Endodermal cell (in vitro differentiated cells): ENCODE data around the gene RCVRN. TPM values are rescaled to one million over a fixed set of nuclear protein-coding genes. Genes with fewer than 3 reads are reported as not detected.

Experiments used
- DNase-seq: peaks from one replicate; pipeline ENCODE4 v3.0.0-alpha.2; 2017
- H3K27ac ChIP-seq: 2 replicates; pipeline ENCODE4 v1.5.1; 2013; ENCODE audit warnings: mild to moderate bottlenecking, low read depth, low read length, moderate library complexity
- H3K27me3 ChIP-seq: 2 replicates; pipeline ENCODE4 v1.6.1; 2013; ENCODE audit warnings: mild to moderate bottlenecking, low read length, moderate library complexity; ENCODE audit not compliant: insufficient read depth, control insufficient read depth, poor library complexity, severe bottlenecking
- H3K36me3 ChIP-seq: 2 replicates; pipeline ENCODE4 v1.7.0; 2013; ENCODE audit warnings: mild to moderate bottlenecking, low read length, moderate library complexity; ENCODE audit not compliant: control insufficient read depth, insufficient read depth
- H3K4me1 ChIP-seq: one replicate; pipeline ENCODE4 v1.7.0; 2013; ENCODE audit warnings: low read length; ENCODE audit not compliant: control insufficient read depth, insufficient read depth
- H3K4me3 ChIP-seq: 2 replicates; pipeline ENCODE4 v1.5.1; 2013; ENCODE audit warnings: mild to moderate bottlenecking, low read length, moderate library complexity
- H3K9ac ChIP-seq: 2 replicates; pipeline ENCODE4 v1.6.1; 2013; ENCODE audit warnings: mild to moderate bottlenecking, low read length, moderate library complexity; ENCODE audit not compliant: poor library complexity, severe bottlenecking; ENCODE audit errors: extremely low read depth
- H3K9me3 ChIP-seq: 2 replicates; pipeline ENCODE4 v1.6.1; 2013; ENCODE audit warnings: mild to moderate bottlenecking, low read length, moderate library complexity; ENCODE audit not compliant: control insufficient read depth
- H3K27ac Mint-ChIP-seq: 2 replicates; pipeline ENCODE4 v1.8.0; 2020; ENCODE audit warnings: mixed read lengths
- H3K27me3 Mint-ChIP-seq: 2 replicates; pipeline ENCODE4 v1.8.0; 2021; ENCODE audit warnings: mild to moderate bottlenecking, mixed read lengths; ENCODE audit not compliant: insufficient read depth
- H3K36me3 Mint-ChIP-seq: 2 replicates; pipeline ENCODE4 v1.8.0; 2020; ENCODE audit warnings: low read depth, mixed read lengths
- H3K4me1 Mint-ChIP-seq: 2 replicates; pipeline ENCODE4 v1.8.0; 2020; ENCODE audit warnings: mixed read lengths
- H3K4me3 Mint-ChIP-seq: 2 replicates; pipeline ENCODE4 v1.8.0; 2020; ENCODE audit warnings: mild to moderate bottlenecking, moderate library complexity, mixed read lengths
- H3K9me3 Mint-ChIP-seq: 2 replicates; pipeline ENCODE4 v1.8.0; 2020; ENCODE audit warnings: mild to moderate bottlenecking, mixed read lengths
- WGBS, 2 experiments: methylation state at CpG; one replicate each; pipeline versions ENCODE4 v1.1.5 to v1.1.7; 2013; ENCODE audit warnings: missing lambda C conversion rate in 2 of 2, mixed read lengths in 1 of 2; ENCODE audit not compliant: insufficient coverage in 1 of 2, insufficient read length in 1 of 2; 5-methylcytosine and 5-hydroxymethylcytosine counted together
- total RNA-seq, 2 donors: library from RNA; stranded (reverse); fragmentation: NEBNext Ultra II Directional in 1 of 2; extraction: Animal tissue kit (Norgen Biotek cat#: 25700) in 1 of 2; gene quantifications; 2 replicates in 1 of 2; 3 replicates in 1 of 2; pipeline ENCODE4 v1.2.1, GENCODE V29; 2021
- TF ChIP-seq, protein P1 (sequence below): fragments of 200-600 bp; sonication (generic); conservative IDR thresholded peaks from 2 replicates; pipeline ENCODE4 v1.5.0; 2021; ENCODE audit warnings: antibody characterized with exemption, mild to moderate bottlenecking

The RCVRN gene
- total RNA-seq, 2 donors from 2014 or later: not detected

DNA sequence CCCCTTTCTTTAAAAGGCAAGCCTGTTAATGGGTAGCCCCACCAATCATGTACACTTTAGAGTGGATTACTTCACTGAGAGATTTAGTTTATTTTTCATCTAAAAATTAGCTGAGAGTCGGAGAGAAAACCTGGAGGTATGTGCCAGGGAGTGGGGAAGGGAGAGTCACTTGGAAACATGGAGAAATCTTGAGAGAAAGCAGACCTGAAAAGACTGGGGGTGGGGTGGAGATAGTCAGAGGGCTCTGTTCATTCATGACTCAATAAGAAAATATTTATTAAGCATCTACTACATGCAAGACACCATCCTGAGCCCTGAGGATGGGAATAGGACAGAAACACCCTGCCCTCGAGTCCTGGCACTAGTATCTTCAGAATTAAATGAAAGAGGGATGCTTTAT is 27.4 kb upstream of the RCVRN start:
- H3K4me1 Mint-ChIP-seq: no peaks in the 10 kb centered on the region
- no peak for DNase-seq
- no peak overlapping the region for H3K9ac ChIP-seq
- H3K9me3 ChIP-seq: no peaks in the 10 kb centered on the region
- no peak overlapping the region for H3K4me3 ChIP-seq
- TF ChIP-seq, protein P1, sequence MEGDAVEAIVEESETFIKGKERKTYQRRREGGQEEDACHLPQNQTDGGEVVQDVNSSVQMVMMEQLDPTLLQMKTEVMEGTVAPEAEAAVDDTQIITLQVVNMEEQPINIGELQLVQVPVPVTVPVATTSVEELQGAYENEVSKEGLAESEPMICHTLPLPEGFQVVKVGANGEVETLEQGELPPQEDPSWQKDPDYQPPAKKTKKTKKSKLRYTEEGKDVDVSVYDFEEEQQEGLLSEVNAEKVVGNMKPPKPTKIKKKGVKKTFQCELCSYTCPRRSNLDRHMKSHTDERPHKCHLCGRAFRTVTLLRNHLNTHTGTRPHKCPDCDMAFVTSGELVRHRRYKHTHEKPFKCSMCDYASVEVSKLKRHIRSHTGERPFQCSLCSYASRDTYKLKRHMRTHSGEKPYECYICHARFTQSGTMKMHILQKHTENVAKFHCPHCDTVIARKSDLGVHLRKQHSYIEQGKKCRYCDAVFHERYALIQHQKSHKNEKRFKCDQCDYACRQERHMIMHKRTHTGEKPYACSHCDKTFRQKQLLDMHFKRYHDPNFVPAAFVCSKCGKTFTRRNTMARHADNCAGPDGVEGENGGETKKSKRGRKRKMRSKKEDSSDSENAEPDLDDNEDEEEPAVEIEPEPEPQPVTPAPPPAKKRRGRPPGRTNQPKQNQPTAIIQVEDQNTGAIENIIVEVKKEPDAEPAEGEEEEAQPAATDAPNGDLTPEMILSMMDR: no peak
- H3K27ac ChIP-seq: no peak overlapping the region
- no peaks in the 10 kb centered on the region for H3K27me3 ChIP-seq
- H3K9me3 Mint-ChIP-seq: no peaks in the 10 kb centered on the region
- 86 to 93% methylated on average over 1 to 2 of the region's 2 CpGs for WGBS, 2 experiments
- H3K4me1 ChIP-seq: no peaks in the 10 kb centered on the region
- no peaks in the 10 kb centered on the region for H3K36me3 Mint-ChIP-seq
- no peaks in the 10 kb centered on the region for H3K36me3 ChIP-seq
- no peak overlapping the region for H3K4me3 Mint-ChIP-seq
- no peak overlapping the region for H3K27ac Mint-ChIP-seq
- no peaks in the 10 kb centered on the region for H3K27me3 Mint-ChIP-seq

DNA sequence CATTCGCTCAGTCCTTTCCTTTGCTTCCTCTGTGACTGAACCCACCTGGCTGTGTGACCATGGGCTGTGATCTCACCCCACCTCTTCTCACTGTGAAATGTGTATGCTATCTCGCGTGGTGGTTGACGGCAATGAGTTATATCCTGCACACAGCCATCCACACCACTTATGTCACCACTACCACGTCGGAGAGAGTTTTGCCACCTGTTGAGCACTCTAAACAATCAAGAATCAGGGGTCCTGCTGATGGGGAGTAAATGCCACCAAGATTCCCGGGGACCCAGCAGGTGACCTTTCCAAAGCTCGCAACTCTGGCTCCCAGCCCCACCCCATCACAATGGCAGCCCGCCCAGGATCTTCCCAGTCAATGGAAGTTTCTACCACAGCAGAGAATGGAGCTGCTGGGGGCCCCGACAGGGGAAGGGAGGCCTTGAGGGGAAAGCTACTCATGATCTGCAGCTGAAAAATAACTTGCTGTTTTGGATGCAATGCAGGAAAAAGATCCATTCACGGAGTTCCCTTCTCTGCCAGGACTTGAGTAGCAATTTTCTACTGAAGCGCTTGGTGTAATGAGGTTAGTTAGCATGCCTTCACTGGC is 26.2 kb upstream of the RCVRN start:
- Histone ChIP-seq H3K36me3 (no peaks in the 10 kb centered on the region), H3K27me3 (no peaks in the 10 kb centered on the region), H3K4me3 (no peak overlapping the region), H3K27ac (no peak overlapping the region), H3K9ac (no peak overlapping the region), H3K4me1 (no peaks in the 10 kb centered on the region), H3K9me3 (no peaks in the 10 kb centered on the region)
- no peaks in the 10 kb centered on the region for H3K27me3 Mint-ChIP-seq
- H3K36me3 Mint-ChIP-seq: no peaks in the 10 kb centered on the region
- no peak overlapping the region for H3K27ac Mint-ChIP-seq
- TF ChIP-seq, protein P1: no peak
- no peaks in the 10 kb centered on the region for H3K4me1 Mint-ChIP-seq
- no peak for DNase-seq
- WGBS, 2 experiments: 84 to 85% methylated on average over 7 to 12 of the region's 12 CpGs
- no peak overlapping the region for H3K4me3 Mint-ChIP-seq
- no peaks in the 10 kb centered on the region for H3K9me3 Mint-ChIP-seq

DNA sequence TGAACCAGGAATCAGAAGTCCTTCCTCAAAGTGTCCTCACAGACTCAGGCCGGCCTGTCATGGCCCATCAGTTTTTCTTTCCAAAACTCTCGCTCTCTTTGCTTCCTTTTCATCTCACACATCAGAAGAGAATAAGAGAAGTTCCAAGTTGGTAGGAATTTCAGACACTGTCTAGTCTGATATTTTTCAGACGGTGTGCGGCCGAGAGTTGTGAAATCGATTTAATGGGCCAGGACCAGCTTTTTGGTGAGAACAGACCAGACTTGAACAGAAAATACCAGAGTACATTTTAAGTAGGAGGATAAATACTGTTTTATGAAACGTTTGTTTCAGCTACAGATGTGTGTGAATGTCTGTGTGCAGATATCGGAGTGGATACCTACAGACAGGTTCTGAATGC is 24.8 kb upstream of the RCVRN start:
- Mint-ChIP-seq H3K27ac (no peak overlapping the region), H3K4me3 (no peak overlapping the region), H3K36me3 (no peaks in the 10 kb centered on the region), H3K27me3 (no peaks in the 10 kb centered on the region), H3K4me1 (no peaks in the 10 kb centered on the region), H3K9me3 (no peaks in the 10 kb centered on the region)
- no peaks in the 10 kb centered on the region for H3K9me3 ChIP-seq
- H3K4me1 ChIP-seq: no peaks in the 10 kb centered on the region
- H3K27me3 ChIP-seq: no peaks in the 10 kb centered on the region
- TF ChIP-seq, protein P1: no peak
- no peak for DNase-seq
- no peak overlapping the region for H3K27ac ChIP-seq
- WGBS, 2 experiments: 87 to 100% methylated on average over 6 to 8 of the region's 8 CpGs
- H3K4me3 ChIP-seq: no peak overlapping the region
- no peaks in the 10 kb centered on the region for H3K36me3 ChIP-seq
- H3K9ac ChIP-seq: no peak overlapping the region
